MCF 10A (cell line): ENCODE measurements around the gene LHX4. TPM values are rescaled to one million over a fixed set of nuclear protein-coding genes. Genes with fewer than 3 reads are reported as not detected.

Experiments
- BruUV-seq: library from RNA; stranded (reverse); fragments of 400-500 nt; replicated peaks from 2 replicates; lab custom pipeline; 2021; lab: Mats Ljungman, UMichigan
- CTCF ChIA-PET: fragments of 300-600 bp; sonication (Branson Sonifier 250); formaldehyde crosslinking; extraction: SDS; loops from one replicate; lab custom pipeline; 2021; ENCODE audit warnings: antibody characterized with exemption, inconsistent platforms; lab: Yijun Ruan, JAX
- POLR2A ChIA-PET: fragments of 300-600, 350-650 bp; sonication (Branson Sonifier 250); formaldehyde crosslinking; extraction: SDS; loops from one replicate; lab custom pipeline; 2020; ENCODE audit warnings: antibody characterized with exemption, inconsistent platforms; lab: Yijun Ruan, JAX
- DNase-seq: peaks from one replicate; pipeline ENCODE4 v3.0.0-alpha.2; 2018; ENCODE audit not compliant: unreplicated experiment
- H3K27ac Mint-ChIP-seq: one replicate; pipeline ENCODE4 v1.8.0; 2022; ENCODE audit warnings: mild to moderate bottlenecking, low read depth, mixed read lengths; ENCODE audit not compliant: unreplicated experiment
- H3K27me3 Mint-ChIP-seq: one replicate; pipeline ENCODE4 v1.8.0; 2022; ENCODE audit warnings: mixed read lengths; ENCODE audit not compliant: insufficient read depth, unreplicated experiment
- H3K36me3 Mint-ChIP-seq: one replicate; pipeline ENCODE4 v1.8.0; 2022; ENCODE audit warnings: mild to moderate bottlenecking, moderate library complexity, mixed read lengths; ENCODE audit not compliant: insufficient read depth, unreplicated experiment
- H3K4me1 Mint-ChIP-seq: one replicate; pipeline ENCODE4 v1.8.0; 2022; ENCODE audit warnings: mixed read lengths; ENCODE audit not compliant: insufficient read depth, unreplicated experiment
- H3K4me3 Mint-ChIP-seq: one replicate; pipeline ENCODE4 v1.8.0; 2022; ENCODE audit warnings: mild to moderate bottlenecking, moderate library complexity, mixed read lengths; ENCODE audit not compliant: unreplicated experiment
- H3K9me3 Mint-ChIP-seq: one replicate; pipeline ENCODE4 v1.8.0; 2022; ENCODE audit warnings: mixed read lengths; ENCODE audit not compliant: unreplicated experiment
- intact Hi-C: fragments of 100-400 bp; cut with micrococcal nuclease; formaldehyde crosslinking; loops from 2 replicates; pipeline ENCODE4 v1.14.1; 2022
- total RNA-seq: library from RNA; stranded (reverse); gene quantifications from 2 replicates; pipeline ENCODE4 v1.2.3, GENCODE V29; 2022
- TF ChIP-seq, protein P1 (sequence below): fragments of 200-600 bp; IDR thresholded peaks from one replicate; pipeline ENCODE4 v1.8.0; 2022; ENCODE audit warnings: antibody characterized with exemption, mild to moderate bottlenecking; ENCODE audit not compliant: unreplicated experiment

LHX4 gene
- total RNA-seq, 1 experiment from 2014 or later = not detected

DNA sequence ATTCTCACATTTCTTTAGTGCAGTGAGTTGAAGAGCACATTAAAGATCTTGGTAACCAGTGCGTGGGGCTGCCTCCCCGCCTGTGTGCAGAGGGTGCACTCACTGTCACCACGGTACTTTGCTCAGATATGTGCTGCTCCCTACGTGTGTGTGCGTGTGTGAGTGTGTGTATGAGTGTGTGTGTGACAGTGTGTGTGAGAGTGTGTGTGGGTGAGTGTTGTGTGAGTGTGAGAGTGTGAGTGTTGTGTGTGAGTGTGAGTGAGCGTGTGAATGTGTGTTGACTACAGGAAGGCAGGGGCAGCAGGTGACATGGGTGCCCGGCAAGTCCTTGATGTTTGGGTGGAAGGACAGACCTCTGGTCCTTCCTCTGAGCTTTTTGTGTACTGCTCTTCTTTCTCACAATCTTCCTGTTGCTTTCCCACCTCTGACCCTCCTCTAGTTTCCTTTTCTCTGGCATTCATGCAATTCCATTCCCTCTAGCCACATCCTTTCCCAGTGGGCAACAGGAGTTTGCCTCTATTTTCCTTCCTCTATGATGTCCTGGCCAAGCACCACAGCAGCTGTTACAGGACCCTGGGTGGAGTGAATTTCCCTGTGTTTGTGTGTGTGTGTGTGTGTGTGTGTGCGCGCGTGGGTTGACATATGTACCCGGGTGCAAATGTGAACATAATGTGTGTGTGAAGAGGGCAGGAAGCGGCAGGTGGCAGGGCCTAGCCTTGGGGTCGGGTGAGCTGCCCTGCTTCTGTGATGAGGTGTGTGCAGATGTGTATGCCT, 19.8 kb downstream of the LHX4 start:
- intact Hi-C loops = loop anchor here (10.0 kb wide), 1 partner anchor 615 kb away; no protein-coding TSS in a partner anchor
- ChIA-PET POLR2A (interaction anchor here (0.5 kb wide), 1 partner anchor 126 kb away, joined by 3 read pairs; no protein-coding TSS in a partner anchor), CTCF (interaction anchor here (0.6 to 2.0 kb wide), 6 partner anchors 10 to 918 kb away, joined by 3 to 4 read pairs (median 3); no protein-coding TSS in a partner anchor)
- no peak overlapping the region for H3K4me3 Mint-ChIP-seq
- DNase-seq = no peak
- TF ChIP-seq, protein P1, sequence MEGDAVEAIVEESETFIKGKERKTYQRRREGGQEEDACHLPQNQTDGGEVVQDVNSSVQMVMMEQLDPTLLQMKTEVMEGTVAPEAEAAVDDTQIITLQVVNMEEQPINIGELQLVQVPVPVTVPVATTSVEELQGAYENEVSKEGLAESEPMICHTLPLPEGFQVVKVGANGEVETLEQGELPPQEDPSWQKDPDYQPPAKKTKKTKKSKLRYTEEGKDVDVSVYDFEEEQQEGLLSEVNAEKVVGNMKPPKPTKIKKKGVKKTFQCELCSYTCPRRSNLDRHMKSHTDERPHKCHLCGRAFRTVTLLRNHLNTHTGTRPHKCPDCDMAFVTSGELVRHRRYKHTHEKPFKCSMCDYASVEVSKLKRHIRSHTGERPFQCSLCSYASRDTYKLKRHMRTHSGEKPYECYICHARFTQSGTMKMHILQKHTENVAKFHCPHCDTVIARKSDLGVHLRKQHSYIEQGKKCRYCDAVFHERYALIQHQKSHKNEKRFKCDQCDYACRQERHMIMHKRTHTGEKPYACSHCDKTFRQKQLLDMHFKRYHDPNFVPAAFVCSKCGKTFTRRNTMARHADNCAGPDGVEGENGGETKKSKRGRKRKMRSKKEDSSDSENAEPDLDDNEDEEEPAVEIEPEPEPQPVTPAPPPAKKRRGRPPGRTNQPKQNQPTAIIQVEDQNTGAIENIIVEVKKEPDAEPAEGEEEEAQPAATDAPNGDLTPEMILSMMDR = no peak
- BruUV-seq = no TSS peak
- no peaks in the 10 kb centered on the region for H3K27me3 Mint-ChIP-seq
- H3K27ac Mint-ChIP-seq = no peak overlapping the region
- H3K4me1 Mint-ChIP-seq = peaks cover 12% of the 10 kb centered on the region
- no peaks in the 10 kb centered on the region for H3K36me3 Mint-ChIP-seq
- no peaks in the 10 kb centered on the region for H3K9me3 Mint-ChIP-seq

DNA sequence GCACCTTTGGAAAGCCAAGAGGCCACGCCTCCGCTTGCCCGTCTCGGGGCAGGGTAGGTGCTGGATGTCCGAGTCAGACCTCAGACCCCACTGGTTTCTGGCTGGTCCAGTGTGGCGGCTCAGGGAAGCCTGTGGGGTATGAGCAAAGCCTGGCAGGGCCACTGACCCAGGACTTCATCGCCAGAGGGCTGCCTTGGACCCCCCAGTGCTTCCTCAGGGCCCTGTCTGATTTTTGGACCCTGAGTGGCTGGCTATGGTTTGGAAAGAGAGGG, 20.4 kb downstream of the LHX4 start:
- intact Hi-C loops = loop anchor here (10.0 kb wide), 1 partner anchor 614 kb away; no protein-coding TSS in a partner anchor
- H3K4me3 Mint-ChIP-seq = no peak overlapping the region
- no peaks in the 10 kb centered on the region for H3K36me3 Mint-ChIP-seq
- H3K4me1 Mint-ChIP-seq = peaks cover 12% of the 10 kb centered on the region
- POLR2A ChIA-PET = no interaction called here
- no peaks in the 10 kb centered on the region for H3K9me3 Mint-ChIP-seq
- TF ChIP-seq, protein P1 = no peak
- CTCF ChIA-PET = interaction anchor here (0.6 to 1.7 kb wide), 3 partner anchors 11 to 917 kb away, joined by 3 read pairs; no protein-coding TSS in a partner anchor
- no peak overlapping the region for H3K27ac Mint-ChIP-seq
- no peak for DNase-seq
- H3K27me3 Mint-ChIP-seq = no peaks in the 10 kb centered on the region
- no TSS peak for BruUV-seq

DNA sequence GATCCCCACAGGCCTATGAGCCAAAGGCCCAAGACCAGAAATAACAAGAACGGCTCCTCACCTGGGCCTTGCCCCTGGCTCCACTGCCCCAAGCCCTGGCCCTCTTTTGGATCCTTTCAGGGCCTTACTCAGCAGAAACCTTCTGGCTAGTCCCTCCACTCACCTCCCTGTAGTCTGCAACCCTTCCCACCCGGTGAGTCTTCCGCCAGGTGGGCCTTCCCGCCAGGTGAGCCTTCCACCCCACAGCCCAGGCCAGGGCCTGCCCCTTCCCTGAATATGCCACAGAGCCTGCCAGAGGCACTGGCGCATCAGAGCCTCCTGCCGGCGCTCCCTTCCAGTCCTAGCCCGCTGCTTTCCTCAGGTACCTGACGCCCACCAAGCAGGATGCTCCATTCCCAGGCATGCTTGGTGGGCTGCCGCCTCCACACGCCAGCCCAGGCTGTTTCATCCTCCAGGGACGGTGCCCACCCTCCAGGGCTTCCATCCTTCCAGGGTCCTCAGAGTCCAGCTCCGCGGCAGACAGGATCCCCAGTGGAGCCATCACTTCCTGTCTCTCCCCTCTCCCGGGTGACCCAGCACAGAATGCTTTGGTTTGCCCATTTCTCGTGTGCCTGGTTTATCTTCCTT, 20.9 kb downstream of the LHX4 start:
- Mint-ChIP-seq H3K4me1 (peaks cover 12% of the 10 kb centered on the region), H3K4me3 (no peak overlapping the region), H3K9me3 (no peaks in the 10 kb centered on the region), H3K27me3 (no peaks in the 10 kb centered on the region), H3K36me3 (no peaks in the 10 kb centered on the region), H3K27ac (no peak overlapping the region)
- no TSS peak for BruUV-seq
- DNase-seq = no peak
- ChIA-PET CTCF (interaction anchor here (0.7 to 4.4 kb wide), 8 partner anchors 10 to 939 kb away, joined by 3 to 57 read pairs (median 6); no protein-coding TSS in a partner anchor), POLR2A (no interaction called here)
- intact Hi-C loops = loop anchor here (10.0 kb wide), 1 partner anchor 614 kb away; no protein-coding TSS in a partner anchor
- TF ChIP-seq, protein P1 = no peak
